Naive B cell (primary cell): Measurements from ENCODE around the gene EVL. TPM values are rescaled to one million over a fixed set of nuclear protein-coding genes. Genes with fewer than 3 reads are reported as not detected.
A peak's percentile ranks its signal among the peaks of the same experiment; 100 is the strongest.
"Not testable (repeated sequence)": the region's sequence is repeated elsewhere in the genome, so short reads cannot be mapped to it uniquely, and the experiment has no call there.

Source experiments
- ATAC-seq, 2 donors: fragments of 150-1000 bp; cut with Tn5 transposase; 2 replicates each; pipeline ENCODE4 v1.10.0; 2021; ENCODE audit warnings: low read depth in 2 of 2, mild to moderate bottlenecking in 2 of 2, moderate library complexity in 2 of 2
- DNase-seq: peaks from one replicate; pipeline ENCODE4 v3.0.0; 2022
- H3K27ac Mint-ChIP-seq, 6 donors: one replicate each; pipeline ENCODE4 v1.8.0; 2020 to 2022; ENCODE audit warnings: mild to moderate bottlenecking in 6 of 6, mixed read lengths in 6 of 6, moderate library complexity in 5 of 6, inconsistent platforms in 2 of 6
- H3K27me3 Mint-ChIP-seq, 3 donors: one replicate each; pipeline ENCODE4 v1.8.0; 2021 to 2022; ENCODE audit warnings: mixed read lengths in 3 of 3, mild to moderate bottlenecking in 1 of 3
- H3K36me3 Mint-ChIP-seq, 2 donors: one replicate each; pipeline ENCODE4 v1.8.0; 2020 to 2022; ENCODE audit warnings: mixed read lengths in 2 of 2, inconsistent platforms in 1 of 2, mild to moderate bottlenecking in 1 of 2
- H3K4me1 Mint-ChIP-seq, 3 donors: one replicate each; pipeline ENCODE4 v1.8.0; 2020 to 2022; ENCODE audit warnings: mixed read lengths in 3 of 3, inconsistent platforms in 1 of 3, mild to moderate bottlenecking in 1 of 3, moderate library complexity in 1 of 3
- H3K4me3 Mint-ChIP-seq, 8 donors: one replicate each; pipeline ENCODE4 v1.8.0; 2020 to 2022; ENCODE audit warnings: mild to moderate bottlenecking in 8 of 8, mixed read lengths in 8 of 8, moderate library complexity in 8 of 8, inconsistent platforms in 2 of 8
- H3K9me3 Mint-ChIP-seq, 7 donors: one replicate each; pipeline ENCODE4 v1.8.0; 2020 to 2022; ENCODE audit warnings: mixed read lengths in 7 of 7, mild to moderate bottlenecking in 5 of 7, inconsistent platforms in 2 of 7, moderate library complexity in 1 of 7
- polyA plus RNA-seq, 6 donors: library from polyadenylated mRNA; unstranded; fragments of 300-500 nt; fragmentation: Illumina TruSeq; gene quantifications; one replicate each; pipeline ENCODE4 v1.2.3, GENCODE V29; 2021; ENCODE audit warnings: low read depth in 6 of 6

EVL gene
- polyA plus RNA-seq: 100 to 1,000 TPM in 2 of 6 donors, 10 to 100 TPM in 4; 76.5 to 135 (median 89.8) TPM

GRCh38 chr14:100065111-100065871 lies at the start of gene EVL:
Gene EVL (plus strand): TSS chr14:100065422. CDS start chr14:100065501, 79 bp downstream.
- Mint-ChIP-seq H3K27ac (peak within 1 kb of the TSS; percentile 94 to 99 (median 97)), H3K4me3 (peak within 1 kb of the TSS; percentile 80 to 100 (median 99)), H3K36me3 (peaks cover 1 to 4% of the 10 kb centered on the region in 2 donors), H3K27me3 (no peaks in the 10 kb centered on the region), H3K4me1 (peaks cover 66 to 80% (median 71%) of the 10 kb centered on the region in 3 donors), H3K9me3 (no peaks in the 10 kb centered on the region)
- peak; percentile 84 for DNase-seq
- ATAC-seq: peak; percentile 77 to 82

GRCh38 chr14:100017553-100017952 lies 47.7 kb upstream of the EVL start:
- H3K4me3 Mint-ChIP-seq: no peak overlapping the region
- H3K9me3 Mint-ChIP-seq: no peaks in the 10 kb centered on the region
- ATAC-seq (no peak), DNase-seq (no peak)
- peaks cover 0 to 7% (median 0%) of the 10 kb centered on the region in 3 donors for H3K27me3 Mint-ChIP-seq
- H3K36me3 Mint-ChIP-seq: no peaks in the 10 kb centered on the region
- H3K27ac Mint-ChIP-seq: no peak overlapping the region
- peaks cover 0 to 7% (median 3%) of the 10 kb centered on the region in 3 donors for H3K4me1 Mint-ChIP-seq

- peaks cover 0 to 7% (median 0%) of the 10 kb centered on the region in 3 donors for H3K27me3 Mint-ChIP-seq
- no peak overlapping the region for H3K27ac Mint-ChIP-seq
- DNase-seq (no peak), ATAC-seq (no peak)
- peaks cover 0 to 7% (median 3%) of the 10 kb centered on the region in 3 donors for H3K4me1 Mint-ChIP-seq
- H3K9me3 Mint-ChIP-seq: no peaks in the 10 kb centered on the region
- no peaks in the 10 kb centered on the region for H3K36me3 Mint-ChIP-seq
- no peak overlapping the region for H3K4me3 Mint-ChIP-seq
These were observed 47.2 kb upstream of the EVL start for GRCh38 chr14:100018054-100018453.

GRCh38 chr14:100018482-100018881 lies 46.7 kb upstream of the EVL start:
- H3K4me1 Mint-ChIP-seq: peaks cover 0 to 7% (median 3%) of the 10 kb centered on the region in 3 donors
- peaks cover 0 to 7% (median 0%) of the 10 kb centered on the region in 3 donors for H3K27me3 Mint-ChIP-seq
- no peak overlapping the region for H3K4me3 Mint-ChIP-seq
- H3K9me3 Mint-ChIP-seq: no peaks in the 10 kb centered on the region
- ATAC-seq (no peak), DNase-seq (no peak)
- H3K27ac Mint-ChIP-seq: no peak overlapping the region
- H3K36me3 Mint-ChIP-seq: no peaks in the 10 kb centered on the region

DNA sequence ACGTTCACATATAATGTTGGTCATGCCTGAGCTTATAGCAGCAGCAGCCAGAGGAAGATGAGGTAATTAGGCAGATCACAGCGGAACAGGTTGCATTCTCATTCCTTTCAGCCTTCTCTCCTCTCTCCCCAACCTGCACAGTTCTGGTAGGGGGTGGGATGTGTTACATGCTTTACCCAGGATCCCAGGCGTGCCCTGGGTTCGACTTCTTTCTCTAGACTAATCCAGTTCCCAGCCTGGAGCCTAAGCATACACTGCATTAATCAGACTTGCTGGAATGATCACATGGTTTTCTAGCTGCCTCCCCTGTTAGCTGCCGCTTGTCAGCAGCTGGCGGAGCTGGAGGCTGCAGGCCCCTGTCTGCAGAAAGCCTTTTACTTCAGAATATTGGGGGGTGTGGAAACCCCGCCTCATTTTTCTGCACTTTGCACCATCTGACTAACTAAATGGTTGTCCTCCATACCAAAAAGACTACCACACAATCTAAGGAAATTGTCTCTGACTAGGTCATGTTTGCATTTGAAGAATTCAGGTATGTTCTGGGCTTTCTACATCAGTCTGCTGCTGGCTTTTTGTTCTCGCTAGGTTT lies 46.0 kb upstream of the EVL start:
- H3K4me1 Mint-ChIP-seq: peaks cover 0 to 7% (median 3%) of the 10 kb centered on the region in 3 donors
- H3K9me3 Mint-ChIP-seq: no peaks in the 10 kb centered on the region
- DNase-seq: no peak
- no peak for ATAC-seq
- peaks cover 0 to 7% (median 0%) of the 10 kb centered on the region in 3 donors for H3K27me3 Mint-ChIP-seq
- no peak overlapping the region for H3K4me3 Mint-ChIP-seq
- H3K27ac Mint-ChIP-seq: no peak overlapping the region
- no peaks in the 10 kb centered on the region for H3K36me3 Mint-ChIP-seq

GRCh38 chr14:100020629-100021028 lies 44.6 kb upstream of the EVL start:
- DNase-seq: no peak
- no peak overlapping the region for H3K27ac Mint-ChIP-seq
- no peak for ATAC-seq
- no peaks in the 10 kb centered on the region for H3K36me3 Mint-ChIP-seq
- H3K4me3 Mint-ChIP-seq: no peak overlapping the region
- peaks cover 0 to 7% (median 0%) of the 10 kb centered on the region in 3 donors for H3K27me3 Mint-ChIP-seq
- H3K4me1 Mint-ChIP-seq: peaks cover 2 to 8% (median 3%) of the 10 kb centered on the region in 3 donors
- no peaks in the 10 kb centered on the region for H3K9me3 Mint-ChIP-seq

DNA sequence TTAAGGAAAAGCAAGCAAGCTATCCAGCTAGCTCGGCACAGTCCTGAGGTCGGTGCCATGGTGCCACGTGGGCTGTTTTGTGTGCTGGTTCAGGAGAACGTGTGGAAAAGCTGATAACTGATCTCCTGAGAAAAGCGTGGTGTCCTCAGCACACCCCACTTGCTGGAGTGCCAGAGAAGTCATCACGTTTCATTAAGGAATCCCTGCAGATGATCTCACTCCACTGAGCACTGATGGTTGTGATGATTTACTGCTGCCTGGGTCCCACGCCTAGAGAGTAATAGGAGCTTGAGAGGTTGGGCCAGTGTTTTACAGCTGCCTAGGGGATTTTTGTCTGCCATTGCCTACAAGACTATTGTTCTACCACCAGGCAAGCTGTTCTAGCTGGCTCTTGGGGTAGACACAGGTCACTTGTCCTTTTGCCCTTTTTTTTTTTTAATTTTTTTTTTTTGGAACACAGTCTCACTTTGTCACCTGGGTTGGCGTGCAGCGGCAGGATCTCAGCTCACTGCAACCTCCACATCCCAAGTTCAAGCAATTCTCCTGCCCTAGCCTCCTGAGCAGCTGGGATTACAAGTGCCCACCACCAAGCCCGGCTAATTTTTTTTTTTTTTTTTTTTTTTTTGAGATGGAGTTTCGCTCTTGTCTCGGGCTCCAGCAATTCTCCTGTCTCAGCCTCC lies 42.3 kb upstream of the EVL start:
- peaks cover 2 to 8% (median 3%) of the 10 kb centered on the region in 3 donors for H3K4me1 Mint-ChIP-seq
- no peaks in the 10 kb centered on the region for H3K36me3 Mint-ChIP-seq
- H3K27ac Mint-ChIP-seq: no peak overlapping the region
- no peak for ATAC-seq
- H3K27me3 Mint-ChIP-seq: peaks cover 0 to 5% (median 0%) of the 10 kb centered on the region in 3 donors
- H3K9me3 Mint-ChIP-seq: no peaks in the 10 kb centered on the region
- no peak for DNase-seq
- H3K4me3 Mint-ChIP-seq: no peak overlapping the region

DNA sequence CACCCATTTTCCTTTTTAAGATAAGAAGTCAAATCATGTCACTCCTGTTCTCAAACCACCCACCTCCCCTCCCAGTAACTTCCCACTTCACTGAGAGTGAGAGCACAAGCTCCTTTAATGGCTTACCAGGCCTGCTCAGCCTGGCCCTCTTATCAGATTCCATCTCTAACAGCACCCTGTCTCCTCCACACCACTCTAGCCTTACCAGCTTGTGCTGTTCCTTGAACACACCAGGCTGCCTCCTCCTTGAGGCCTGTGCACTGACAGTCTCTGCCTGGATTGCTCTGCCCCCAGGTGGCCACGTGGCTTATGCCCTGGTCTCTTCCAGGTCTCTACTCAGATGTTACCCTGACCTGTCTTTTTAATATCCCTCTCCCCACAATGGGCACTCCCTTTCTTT lies 40.1 kb upstream of the EVL start:
- Mint-ChIP-seq H3K9me3 (no peaks in the 10 kb centered on the region), H3K4me3 (no peak overlapping the region), H3K27me3 (peaks cover 0 to 7% (median 0%) of the 10 kb centered on the region in 3 donors), H3K4me1 (peaks cover 0 to 8% (median 2%) of the 10 kb centered on the region in 3 donors), H3K36me3 (no peaks in the 10 kb centered on the region), H3K27ac (no peak overlapping the region)
- DNase-seq: no peak
- ATAC-seq: peak in 1 of 2 donors; percentile 35

DNA sequence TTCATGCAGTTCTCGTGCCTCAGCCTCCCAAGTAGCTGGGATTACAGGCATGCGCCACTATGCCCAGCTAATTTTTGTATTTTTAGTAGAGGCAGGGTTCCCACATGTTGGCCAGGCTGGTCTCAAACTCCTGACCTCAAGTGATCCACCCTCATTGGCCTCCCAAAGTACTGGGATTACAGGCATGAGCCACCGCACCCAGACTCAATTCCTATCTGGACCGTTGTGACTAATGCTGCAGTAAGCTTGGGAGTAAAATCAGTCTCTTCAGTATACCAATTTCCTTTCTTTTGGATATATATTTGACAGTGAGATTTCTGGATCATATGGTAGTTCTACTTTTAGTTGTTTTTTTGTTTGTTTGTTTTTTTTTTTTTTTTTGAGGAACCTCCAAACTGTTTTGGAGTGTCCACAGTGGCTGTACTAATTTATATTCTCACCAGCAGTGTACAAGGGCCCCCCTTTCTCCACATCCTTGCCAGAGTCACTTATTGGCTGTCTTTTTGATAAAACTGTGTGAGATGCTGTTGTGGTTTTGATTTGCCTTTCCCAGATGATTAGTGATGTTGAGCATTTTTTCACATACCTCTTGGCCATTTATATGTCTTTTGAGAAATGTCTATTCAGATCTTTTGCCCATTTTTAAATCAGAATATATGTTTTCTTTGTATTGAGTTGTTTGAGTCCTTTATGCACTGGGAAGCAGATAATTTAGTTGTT lies 37.3 kb upstream of the EVL start:
- Mint-ChIP-seq H3K27me3 (peaks cover 0 to 7% (median 0%) of the 10 kb centered on the region in 3 donors), H3K9me3 (no peaks in the 10 kb centered on the region), H3K4me3 (no peak overlapping the region), H3K36me3 (no peaks in the 10 kb centered on the region), H3K27ac (no peak overlapping the region), H3K4me1 (peaks cover 0 to 8% (median 2%) of the 10 kb centered on the region in 3 donors)
- DNase-seq: no peak
- no peak for ATAC-seq

DNA sequence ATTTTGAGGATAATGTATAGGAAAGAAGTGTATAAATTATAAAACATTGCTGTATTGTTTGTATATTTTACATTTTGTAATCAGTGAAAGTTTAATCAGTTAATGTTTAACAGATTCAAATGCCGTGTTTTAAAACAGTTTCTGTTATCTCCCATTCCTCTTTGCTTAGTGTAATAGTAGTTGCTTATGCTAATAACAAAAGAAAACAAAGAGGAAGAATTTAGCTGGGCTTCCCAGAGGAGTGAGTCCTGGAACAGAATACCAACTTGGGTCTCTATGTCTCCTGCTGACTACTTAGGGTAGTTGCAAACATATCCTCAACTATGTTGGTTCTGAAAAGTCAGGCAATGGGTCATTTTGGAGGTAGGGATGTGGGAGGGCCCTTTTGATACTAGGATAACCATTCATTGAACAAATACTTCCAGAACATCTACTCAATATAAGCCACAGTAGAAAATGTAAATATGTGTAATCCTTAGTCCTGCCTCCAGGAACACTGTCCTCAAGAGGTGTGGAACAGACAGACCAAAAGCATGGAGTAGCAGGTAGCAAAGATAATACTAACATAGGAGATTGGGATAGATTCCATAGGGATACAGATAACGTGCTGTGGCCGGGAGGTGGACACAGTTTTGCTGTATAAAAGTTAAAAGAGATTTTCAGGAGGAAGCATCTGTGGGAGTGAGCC lies 36.1 kb upstream of the EVL start:
- H3K27ac Mint-ChIP-seq: peak overlapping the region in 1 of 6 donors; percentile 79
- H3K27me3 Mint-ChIP-seq: peaks cover 0 to 7% (median 0%) of the 10 kb centered on the region in 3 donors
- H3K9me3 Mint-ChIP-seq: no peaks in the 10 kb centered on the region
- DNase-seq (no peak), ATAC-seq (no peak)
- peaks cover 0 to 8% (median 2%) of the 10 kb centered on the region in 3 donors for H3K4me1 Mint-ChIP-seq
- no peak overlapping the region for H3K4me3 Mint-ChIP-seq
- no peaks in the 10 kb centered on the region for H3K36me3 Mint-ChIP-seq

DNA sequence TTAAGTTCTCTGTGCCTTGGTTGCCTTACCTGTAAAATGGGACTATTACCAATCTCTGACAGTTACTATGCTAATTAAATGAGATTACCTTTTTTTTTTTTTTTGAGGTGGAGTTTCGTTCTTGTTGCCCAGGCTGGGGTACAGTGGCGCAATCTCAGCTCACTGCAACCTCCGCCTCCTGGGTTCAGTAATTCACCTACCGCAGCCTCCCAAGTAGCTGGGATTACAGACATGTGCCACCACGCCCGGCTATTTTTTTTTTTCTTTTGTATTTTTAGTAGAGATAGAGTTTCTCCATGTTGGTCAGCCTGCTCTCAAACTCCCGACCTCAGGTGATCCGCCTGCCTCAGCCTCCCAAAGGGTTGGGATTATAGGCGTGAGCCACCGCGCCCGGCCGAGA lies 35.2 kb upstream of the EVL start:
- H3K27ac Mint-ChIP-seq: peak overlapping the region in 1 of 6 donors; percentile 30
- not testable (repeated sequence) for H3K27me3 Mint-ChIP-seq, H3K4me3 Mint-ChIP-seq, H3K4me1 Mint-ChIP-seq, H3K36me3 Mint-ChIP-seq, H3K9me3 Mint-ChIP-seq, DNase-seq, ATAC-seq

DNA sequence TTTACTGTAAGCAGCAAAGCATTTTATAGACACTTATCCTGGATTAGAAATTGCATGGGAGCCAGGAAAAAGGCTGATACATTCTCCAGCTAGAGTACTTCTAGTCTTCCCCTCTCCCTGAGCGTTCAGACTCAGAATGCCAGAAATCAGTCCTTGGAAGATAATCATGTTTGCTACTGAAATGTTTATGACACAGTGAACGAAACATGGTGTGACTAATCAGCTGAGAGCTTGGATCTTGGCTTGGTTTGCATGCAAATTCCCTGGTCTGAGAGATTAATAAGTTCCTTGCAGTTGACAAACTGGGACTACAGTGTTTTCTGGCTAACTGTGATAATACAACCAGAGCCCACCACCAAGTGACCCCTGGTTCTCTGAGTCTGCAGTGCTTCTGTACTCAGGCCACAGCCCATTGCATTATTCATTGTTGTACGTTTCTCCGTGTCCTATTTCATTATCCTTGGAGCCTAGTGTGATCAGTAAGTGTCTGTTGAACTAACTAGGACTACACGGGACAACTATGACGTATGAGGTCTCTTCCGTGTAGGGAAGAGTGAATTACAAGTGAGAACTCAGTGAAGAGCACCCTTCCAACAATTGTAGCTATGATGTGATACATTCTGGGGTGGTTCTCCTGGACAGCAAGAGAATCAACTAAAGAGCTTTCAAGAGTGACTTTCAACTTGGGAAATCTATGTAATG lies 34.6 kb upstream of the EVL start:
- H3K9me3 Mint-ChIP-seq: no peaks in the 10 kb centered on the region
- no peak overlapping the region for H3K4me3 Mint-ChIP-seq
- ATAC-seq (no peak), DNase-seq (no peak)
- no peak overlapping the region for H3K27ac Mint-ChIP-seq
- H3K27me3 Mint-ChIP-seq: peaks cover 0 to 7% (median 0%) of the 10 kb centered on the region in 3 donors
- H3K4me1 Mint-ChIP-seq: no peaks in the 10 kb centered on the region
- H3K36me3 Mint-ChIP-seq: no peaks in the 10 kb centered on the region
